Keratinocyte (primary cell): ENCODE results near the gene PLAAT3. TPM values are rescaled to one million over a fixed set of nuclear protein-coding genes. Genes with fewer than 3 reads are reported as not detected.
A peak's percentile ranks its signal among the peaks of the same experiment; 100 is the strongest.
"Not testable (repeated sequence)": the region's sequence is repeated elsewhere in the genome, so short reads cannot be mapped to it uniquely, and the experiment has no call there.

ENCODE experiments used
- DNase-seq: peaks from one replicate; pipeline ENCODE4 v3.0.0-alpha.2; 2011; ENCODE audit warnings: low read depth, missing footprints, low spot score
- FAIRE-seq: peaks from 2 replicates; lab custom pipeline; 2011; peaks lifted over from hg19 to GRCh38; lab: Jason Lieb, UNC
- H2AFZ ChIP-seq: 2 replicates; pipeline ENCODE4 v1.6.0; 2012; ENCODE audit warnings: low read length, control low read depth, inconsistent platforms; ENCODE audit not compliant: control insufficient read depth
- H3K27ac ChIP-seq: 2 replicates; pipeline ENCODE4 v1.5.1; 2011; ENCODE audit warnings: low read length; ENCODE audit not compliant: control insufficient read depth, insufficient read depth
- H3K27me3 ChIP-seq: 3 replicates; pipeline ENCODE4 v1.6.0; 2011; ENCODE audit warnings: low read length; ENCODE audit not compliant: control insufficient read depth, insufficient read depth; ENCODE audit errors: extremely low read depth
- H3K36me3 ChIP-seq, 2 experiments: 2 replicates in 1 of 2; 3 replicates in 1 of 2; pipeline ENCODE4 v1.5.1; 2011; ENCODE audit warnings: low read length in 2 of 2, mild to moderate bottlenecking in 1 of 2; ENCODE audit not compliant: control insufficient read depth in 2 of 2, insufficient read depth in 2 of 2; ENCODE audit errors: extremely low read depth in 1 of 2
- H3K4me1 ChIP-seq: 3 replicates; pipeline ENCODE4 v1.5.1; 2011; ENCODE audit warnings: low read length; ENCODE audit not compliant: control insufficient read depth, insufficient read depth; ENCODE audit errors: extremely low read depth
- H3K4me2 ChIP-seq: 3 replicates; pipeline ENCODE4 v1.6.0; 2011; ENCODE audit warnings: low read depth, low read length; ENCODE audit not compliant: control insufficient read depth, insufficient read depth; ENCODE audit errors: extremely low read depth
- H3K4me3 ChIP-seq, 3 experiments: fragments of 200-600 bp in 1 of 3; sonication (generic) in 1 of 3; 2 replicates in 2 of 3; 3 replicates in 1 of 3; pipeline ENCODE4 v1.5.1; 2011 to 2016; ENCODE audit warnings: low read length in 3 of 3, mild to moderate bottlenecking in 3 of 3, control low read depth in 2 of 3, inconsistent platforms in 1 of 3, low read depth in 1 of 3, mixed read lengths in 1 of 3, mixed run types in 1 of 3, moderate library complexity in 1 of 3; ENCODE audit not compliant: control insufficient read depth in 2 of 3, insufficient read depth in 2 of 3; ENCODE audit errors: extremely low read depth in 1 of 3
- H3K79me2 ChIP-seq: 2 replicates; pipeline ENCODE4 v1.6.0; 2012; ENCODE audit warnings: low read length; ENCODE audit not compliant: control insufficient read depth, insufficient read depth
- H3K9ac ChIP-seq: 3 replicates; pipeline ENCODE4 v1.6.0; 2011; ENCODE audit warnings: low read length; ENCODE audit not compliant: control insufficient read depth, insufficient read depth; ENCODE audit errors: extremely low read depth
- H3K9me1 ChIP-seq: 3 replicates; pipeline ENCODE4 v1.6.0; 2011; ENCODE audit warnings: low read length; ENCODE audit not compliant: control insufficient read depth, insufficient read depth; ENCODE audit errors: extremely low read depth
- H3K9me3 ChIP-seq: 2 replicates; pipeline ENCODE4 v1.5.1; 2012; ENCODE audit warnings: low read depth, low read length; ENCODE audit not compliant: control insufficient read depth
- H4K20me1 ChIP-seq: 3 replicates; pipeline ENCODE4 v1.6.0; 2011; ENCODE audit warnings: low read length; ENCODE audit not compliant: control insufficient read depth, insufficient read depth; ENCODE audit errors: extremely low read depth
- CTCF ChIP-seq, 3 experiments: IDR thresholded peaks in 1 of 3; conservative IDR thresholded peaks in 1 of 3; optimal IDR thresholded peaks in 1 of 3; 2 replicates in 2 of 3; 3 replicates in 1 of 3; pipeline versions ENCODE3 to v1.5.1; 2011; ENCODE audit warnings: low read length in 3 of 3, mild to moderate bottlenecking in 3 of 3, moderate library complexity in 2 of 3, control low read depth in 1 of 3, inconsistent platforms in 1 of 3; ENCODE audit not compliant: insufficient read depth in 2 of 3; ENCODE audit errors: extremely low read depth in 1 of 3
- EZH2 ChIP-seq: IDR thresholded peaks from one replicate; pipeline ENCODE4 v1.6.1; 2012; ENCODE audit warnings: inconsistent platforms, mild to moderate bottlenecking, low read length, moderate library complexity
- dilution Hi-C: fragments of 300-500 bp; cut with MboI; formaldehyde crosslinking; loops from one replicate; pipeline ENCODE4 v1.7.0; 2020; ENCODE audit warnings: low sequenced_read_pairs; ENCODE audit not compliant: extremely low pct_ligation_motif_present
- polyA plus RNA-seq, 5 experiments: library from polyadenylated mRNA; depleted of rRNA in 3 of 5; stranded (reverse) in 3 of 5; stranded (forward) in 1 of 5; unstranded in 1 of 5; fragments of >200 nt; gene quantifications; 1 replicate in 1 of 5; 2 replicates in 3 of 5; 3 replicates in 1 of 5; pipeline versions ENCODE4 v1.2.1 to v1.2.3, GENCODE V29; 2011 to 2012; ENCODE audit warnings: missing spikeins in 2 of 5, low read depth in 1 of 5, low replicate concordance in 1 of 5

Gene PLAAT3
- polyA plus RNA-seq, 1 donor (not counting 4 experiments of a cell fraction or from before 2014, with no cell fraction given), result 0.20 TPM

GRCh38 chr11:63639199-63639832, 25.1 kb upstream of the PLAAT3 start:
- dilution Hi-C loops, result no loop called here
- no peak overlapping the region for H2AFZ ChIP-seq
- FAIRE-seq (no peak), DNase-seq (no peak)
- H3K9me3 ChIP-seq, result no peaks in the 10 kb centered on the region
- no peaks in the 10 kb centered on the region for H3K79me2 ChIP-seq
- peaks cover 9 to 16% of the 10 kb centered on the region in 2 experiments for H3K36me3 ChIP-seq
- H4K20me1 ChIP-seq, result no peaks in the 10 kb centered on the region
- H3K4me2 ChIP-seq, result no peak overlapping the region
- H3K9me1 ChIP-seq, result no peaks in the 10 kb centered on the region
- no peak for TF ChIP-seq EZH2
- TF ChIP-seq CTCF (optimal IDR thresholded peaks at IDR 0.05 in 1 of 3, IDR thresholded peaks at IDR 0.05 in 1 of 3, conservative IDR thresholded peaks at IDR 0.05 in 1 of 3; ENCODE audit: extremely low read depth in 1 of 3, insufficient read depth in 2 of 3, low read length in 3 of 3), result peak in 1 of 3 experiments; percentile 21
- H3K4me3 ChIP-seq, result no peak overlapping the region
- no peaks in the 10 kb centered on the region for H3K27me3 ChIP-seq
- no peak overlapping the region for H3K9ac ChIP-seq
- no peak overlapping the region for H3K27ac ChIP-seq
- H3K4me1 ChIP-seq, result no peaks in the 10 kb centered on the region

- H3K36me3 ChIP-seq, result peaks cover 6 to 17% of the 10 kb centered on the region in 2 experiments
- H3K27ac ChIP-seq, H3K4me2 ChIP-seq, H4K20me1 ChIP-seq, H3K27me3 ChIP-seq, H3K9me3 ChIP-seq, H3K4me1 ChIP-seq, H3K79me2 ChIP-seq, DNase-seq, H3K9me1 ChIP-seq, H3K9ac ChIP-seq, H3K4me3 ChIP-seq, FAIRE-seq, dilution Hi-C loops, H2AFZ ChIP-seq: not testable (repeated sequence)
These were observed 24.2 kb upstream of the PLAAT3 start for GRCh38 chr11:63638436-63638835.
